ENCODE data around the gene HARS1.
"Not testable (repeated sequence)": the region's sequence is repeated elsewhere in the genome, so short reads cannot be mapped to it uniquely, and the experiment has no call there.

HARS1 gene

GRCh38 chr5:140690941-140691924 lies at the start of gene HARS1, which contains the start of gene HARS2:
Gene HARS1, minus strand, starts transcription at chr5:140691370. Its CDS starts 66 bp downstream, at chr5:140691304.
Gene HARS2, plus strand, starts transcription at chr5:140691455. Its CDS starts 194 bp downstream, at chr5:140691649.
- peak; percentile 96 for DNase-seq

- no peak for DNase-seq
These were observed 46.3 kb upstream of the HARS1 start for GRCh38 chr5:140737486-140737885.

DNA sequence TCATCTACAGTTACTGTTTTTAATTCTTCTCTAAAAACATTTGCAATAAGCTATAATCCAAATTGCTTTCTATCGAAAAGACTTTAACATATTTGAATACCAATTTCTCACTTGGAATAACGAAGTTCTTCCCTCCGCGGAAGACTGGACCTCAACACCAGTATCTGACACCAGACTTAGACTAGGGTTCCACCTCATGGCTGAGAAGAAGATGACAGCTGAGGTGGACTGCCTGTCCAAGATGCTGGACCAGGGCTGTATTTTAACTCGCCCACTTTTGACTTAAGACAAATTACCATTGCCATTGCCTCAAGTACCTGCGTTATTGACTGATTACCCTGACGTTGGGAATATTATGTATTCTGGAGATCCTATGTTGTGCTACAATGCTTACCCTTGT lies 43.2 kb upstream of the HARS1 start:
- peak; percentile 24 for DNase-seq

DNA sequence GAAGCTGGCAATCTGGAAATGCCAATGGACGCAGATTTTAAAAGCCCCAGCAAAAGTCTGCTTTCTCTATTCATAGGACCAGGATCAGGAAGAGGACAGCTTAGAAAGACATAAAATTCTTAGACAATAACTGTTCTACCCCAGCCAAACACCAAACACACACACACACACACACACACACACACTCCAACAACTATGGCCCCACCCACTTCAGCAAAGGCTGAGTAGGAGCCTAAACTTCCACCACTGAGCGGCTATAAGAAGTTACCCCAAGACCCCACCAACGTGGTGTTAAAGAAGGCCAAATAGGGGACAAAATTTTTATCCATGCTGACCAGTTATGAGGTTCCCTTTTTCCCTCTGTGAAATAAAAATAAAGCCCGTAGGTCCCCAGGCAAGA lies 41.9 kb upstream of the HARS1 start:
- DNase-seq, result no peak

GRCh38 chr5:140725799-140726471 lies 34.8 kb upstream of the HARS1 start:
- DNase-seq, result peak; percentile 99

DNA sequence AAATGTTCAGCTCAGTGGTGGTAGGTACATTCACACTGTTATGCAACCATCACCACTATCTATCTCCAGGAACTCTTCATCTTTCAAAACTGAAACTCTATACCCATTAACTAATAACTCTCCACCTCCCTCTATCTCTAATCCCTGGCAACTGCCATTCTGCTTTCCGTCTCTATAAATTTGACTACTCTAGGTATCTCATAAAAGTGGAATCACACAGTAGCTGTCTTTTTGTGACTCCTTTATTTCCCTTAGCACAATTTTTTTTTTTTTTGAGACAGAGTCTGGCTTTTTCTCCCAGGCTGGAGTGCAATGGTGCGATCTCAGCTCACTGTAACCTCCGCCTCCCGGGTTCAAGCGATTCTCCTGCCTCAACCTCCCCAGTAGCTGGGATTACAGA lies 30.2 kb upstream of the HARS1 start:
- DNase-seq, result peak; percentile 31

DNA sequence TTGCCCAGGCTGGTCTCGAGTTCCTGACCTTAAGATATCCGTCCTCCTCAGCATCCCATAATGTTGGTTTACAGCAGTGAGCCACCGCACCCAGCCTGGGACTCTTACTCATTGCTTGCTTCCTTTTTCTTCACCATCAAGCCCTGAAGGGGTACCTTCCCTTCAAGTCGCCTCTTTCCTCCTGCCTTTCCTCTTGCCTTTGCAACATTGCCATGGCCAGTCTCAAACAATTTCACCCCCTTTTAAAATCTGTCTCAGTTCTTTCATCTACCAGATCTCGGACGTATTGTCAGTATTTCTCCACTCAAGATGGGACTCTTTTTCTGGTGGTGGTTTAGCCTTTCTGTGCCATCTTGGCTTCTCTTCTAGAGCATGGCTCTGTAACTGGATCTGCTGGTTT lies 29.6 kb upstream of the HARS1 start:
- DNase-seq, result peak; percentile 20

DNA sequence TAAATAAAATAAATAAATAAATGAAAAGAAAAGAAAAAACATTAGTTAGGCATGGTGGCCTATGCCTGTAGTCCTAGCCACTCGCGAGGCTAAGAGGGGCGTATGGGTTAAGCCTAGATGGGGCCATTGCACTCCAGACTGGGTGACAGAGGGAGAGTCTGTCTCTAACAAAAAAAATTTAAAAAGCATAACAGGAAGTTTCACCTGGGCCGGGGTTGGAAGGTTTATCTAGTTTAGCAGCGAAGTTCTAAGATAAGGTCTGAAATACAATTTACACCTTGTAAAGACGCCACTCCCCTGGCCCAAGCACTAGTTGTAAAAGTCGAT lies 27.1 kb upstream of the HARS1 start:
- no peak for DNase-seq

DNA sequence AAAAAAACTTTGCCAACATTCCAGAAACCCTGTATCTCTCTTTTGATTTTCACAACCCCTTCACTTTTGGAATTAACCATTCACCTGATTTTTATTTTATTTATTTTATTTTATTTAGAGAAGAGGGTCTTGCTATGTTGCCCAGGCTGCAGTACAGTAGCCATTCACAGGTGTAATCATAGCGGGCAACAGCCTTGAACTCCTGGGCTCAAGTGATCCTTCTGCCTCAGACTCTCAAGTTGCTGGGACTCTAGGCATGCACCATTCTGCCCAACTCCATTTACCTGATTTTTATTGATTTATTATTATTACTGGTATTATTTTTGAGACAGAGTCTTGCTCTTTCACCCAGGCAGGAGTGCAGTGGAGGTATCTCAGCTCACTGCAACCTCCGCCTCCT lies 25.1 kb upstream of the HARS1 start:
- not testable (repeated sequence) for DNase-seq

DNA sequence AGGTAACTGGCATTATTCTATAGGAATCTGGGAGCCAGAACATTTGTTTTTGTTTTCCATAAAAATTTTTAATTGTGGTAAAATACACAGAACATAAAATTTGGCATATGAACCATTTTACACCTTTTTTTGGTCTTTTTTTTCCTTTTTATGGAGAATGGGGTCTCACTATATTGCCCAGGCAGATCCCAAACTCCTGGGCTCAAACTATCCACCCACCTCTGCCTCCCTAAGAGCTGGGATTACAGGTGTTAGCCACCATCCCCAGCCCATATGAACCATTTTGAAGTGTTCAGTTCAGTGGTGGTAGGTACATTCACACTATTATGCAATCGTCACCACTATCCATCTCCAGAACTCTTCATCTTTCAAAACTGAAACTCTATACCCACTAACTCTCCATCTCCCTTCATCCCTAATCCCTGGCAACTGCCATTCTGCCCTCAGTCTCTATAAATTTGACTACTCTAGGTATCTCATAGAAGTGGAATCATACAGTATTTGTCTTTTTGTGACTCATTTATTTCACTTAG lies 22.5 kb upstream of the HARS1 start:
- DNase-seq, result no peak

DNA sequence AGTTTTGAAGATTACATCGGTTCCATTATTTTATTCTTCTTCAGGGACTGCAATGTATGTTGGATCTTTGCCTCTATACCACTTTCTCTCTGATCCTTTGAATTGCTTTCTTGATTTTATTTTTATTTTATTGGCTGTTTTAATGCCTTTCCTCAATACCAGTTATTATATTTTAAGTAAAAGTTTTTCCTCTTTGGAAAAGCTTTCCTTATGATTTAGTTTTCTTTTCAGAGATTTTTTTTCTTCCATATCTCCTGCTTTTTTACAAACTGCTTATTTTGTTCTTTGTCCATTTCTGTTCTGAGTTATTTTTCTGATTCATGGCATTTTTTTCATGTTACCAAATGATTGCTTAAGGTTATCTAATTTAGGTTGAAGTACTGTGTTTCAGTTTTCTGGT lies 20.6 kb upstream of the HARS1 start:
- no peak for DNase-seq

DNA sequence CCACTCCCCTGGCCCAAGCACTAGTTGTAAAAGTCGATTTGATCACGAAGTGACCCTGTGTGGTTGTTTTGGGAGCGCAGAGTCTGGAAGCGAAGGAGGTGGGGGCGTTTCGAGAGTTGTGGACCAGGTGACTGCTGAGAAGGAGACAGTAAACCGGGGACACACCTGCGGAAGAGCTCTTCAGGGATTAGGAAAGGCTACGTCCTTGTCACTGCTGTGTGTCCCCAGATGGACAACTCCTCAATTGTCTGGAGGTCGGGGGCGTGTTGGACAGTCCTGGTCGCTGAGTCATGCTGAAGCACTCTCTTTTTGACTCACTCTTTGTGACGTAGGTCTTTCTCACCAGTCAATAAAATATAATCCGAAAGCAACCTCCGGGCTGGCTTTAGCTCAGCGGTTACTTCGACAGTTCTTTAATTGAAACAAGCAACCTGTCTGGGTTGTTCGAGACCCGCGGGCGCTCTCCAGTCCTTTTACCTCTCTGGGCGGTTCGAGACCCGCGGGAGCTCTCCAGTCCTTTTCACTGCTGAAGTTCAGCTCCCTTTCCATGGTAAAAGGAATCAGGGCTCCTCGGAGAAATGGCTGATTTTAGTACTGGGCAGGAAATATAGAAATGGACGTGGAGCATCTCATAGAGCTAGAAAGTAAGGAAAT lies 19.9 kb upstream of the HARS1 start:
- DNase-seq, result peak; percentile 99

- not testable (repeated sequence) for DNase-seq
These were observed 17.6 kb upstream of the HARS1 start for GRCh38 chr5:140708787-140709186.

DNA sequence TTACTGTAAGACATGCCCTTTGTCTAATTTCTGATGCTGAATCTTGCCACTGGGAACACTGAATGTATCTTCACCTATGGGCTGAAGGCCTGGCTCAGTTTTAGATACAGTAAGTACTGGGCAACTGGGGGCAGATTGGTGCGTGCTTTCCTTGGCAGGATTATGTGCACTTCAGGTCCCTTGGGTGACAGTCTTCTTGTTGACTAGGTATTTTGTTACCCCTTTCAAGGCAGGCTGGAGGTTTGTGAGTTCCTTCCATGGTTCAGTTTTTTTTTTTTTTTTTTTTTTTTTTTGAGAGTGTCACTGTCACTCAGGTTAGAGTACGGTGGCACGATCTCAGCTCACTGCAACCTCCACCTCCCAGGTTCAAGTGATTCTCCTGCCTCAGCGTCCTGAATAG lies 16.6 kb upstream of the HARS1 start:
- no peak for DNase-seq

DNA sequence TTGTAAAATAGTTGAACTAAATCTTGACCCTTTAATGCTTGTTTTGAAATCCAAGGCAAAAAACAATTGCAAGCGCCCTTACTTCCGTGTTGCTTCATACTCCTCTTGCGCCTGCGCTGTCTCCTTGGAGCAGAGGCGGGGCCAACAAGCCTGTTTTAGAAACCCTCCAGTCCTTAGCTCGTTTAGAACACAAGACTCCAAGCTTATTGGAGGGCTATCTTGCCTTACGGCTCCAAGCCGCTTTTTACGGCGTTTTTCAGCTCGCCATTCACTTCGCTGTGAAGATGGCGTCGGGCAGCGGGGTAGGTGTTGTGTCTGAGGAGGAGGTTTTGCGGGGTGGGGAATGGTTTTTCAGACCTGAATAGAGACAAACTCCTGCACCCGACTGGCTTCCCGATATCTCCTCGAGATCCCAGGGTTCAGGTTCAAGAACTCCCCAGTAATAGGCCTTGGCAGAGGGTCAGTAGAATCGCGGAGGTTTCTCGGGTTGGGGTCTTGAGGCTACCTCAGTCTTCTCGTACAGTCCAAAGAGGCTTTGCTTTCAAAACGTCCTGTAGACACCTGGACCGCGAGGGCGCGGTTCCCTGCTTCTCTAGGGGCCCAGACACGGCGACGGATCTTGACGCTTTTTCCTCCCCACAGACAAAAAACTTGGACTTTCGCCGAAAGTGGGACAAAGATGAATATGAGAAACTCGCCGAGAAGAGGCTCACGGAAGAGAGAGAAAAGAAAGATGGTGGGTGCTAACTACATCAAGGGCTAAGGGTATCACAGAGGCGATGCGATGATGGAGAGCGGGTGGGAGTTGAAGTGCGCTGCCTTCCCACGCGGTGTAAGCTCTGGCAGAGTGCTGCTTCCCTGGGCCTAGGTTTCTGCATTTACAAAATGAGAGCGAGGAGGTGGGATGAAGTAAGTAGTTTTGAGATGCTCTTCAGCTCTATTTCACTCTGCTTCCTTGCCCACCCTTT lies 9.3 kb upstream of the HARS1 start, which contains the start of gene ZMAT2:
Gene ZMAT2, plus strand, starts transcription at position 271 of the 968 bp plus-strand sequence. Its CDS starts 14 bp downstream, at position 285.
- DNase-seq, result peak; percentile 98

DNA sequence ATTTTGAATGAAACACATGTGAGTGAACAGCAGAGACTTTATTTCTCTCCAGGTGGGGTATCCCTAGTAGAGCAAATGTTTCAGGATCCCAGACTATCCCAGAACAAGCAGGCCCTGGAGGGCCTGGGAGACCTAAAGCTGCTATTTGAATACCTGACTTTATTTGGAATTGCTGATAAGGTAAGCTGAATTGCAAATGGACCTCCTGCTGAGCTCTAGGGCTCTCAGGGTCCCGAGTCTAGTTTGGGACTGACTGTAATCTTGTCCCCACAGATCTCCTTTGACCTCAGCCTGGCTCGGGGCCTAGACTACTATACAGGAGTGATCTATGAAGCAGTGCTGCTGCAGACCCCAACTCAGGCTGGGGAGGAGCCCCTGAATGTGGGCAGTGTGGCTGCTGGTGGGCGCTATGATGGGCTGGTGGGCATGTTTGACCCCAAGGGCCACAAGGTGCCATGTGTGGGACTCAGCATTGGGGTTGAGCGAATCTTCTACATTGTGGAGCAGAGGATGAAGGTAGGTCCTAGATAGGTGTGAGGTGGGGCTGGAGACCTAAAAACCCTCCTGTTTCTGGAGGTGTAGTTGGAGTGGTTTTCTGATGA lies 5.8 kb upstream of the HARS1 start:
- no peak for DNase-seq

GRCh38 chr5:140694276-140694675 lies 3.1 kb upstream of the HARS1 start:
- no peak for DNase-seq

- DNase-seq, result no peak
These were observed 716 bp downstream of the HARS1 start for GRCh38 chr5:140690376-140690932.

- peak; percentile 89 for DNase-seq
These were observed 12.2 kb downstream of the HARS1 start for GRCh38 chr5:140678993-140679392.

GRCh38 chr5:140677947-140678346 lies 13.2 kb downstream of the HARS1 start:
- no peak for DNase-seq

GRCh38 chr5:140674629-140675028 lies 16.5 kb downstream of the HARS1 start:
- DNase-seq, result no peak
